ENCODE results near the gene HNRNPU.

The HNRNPU gene

DNA sequence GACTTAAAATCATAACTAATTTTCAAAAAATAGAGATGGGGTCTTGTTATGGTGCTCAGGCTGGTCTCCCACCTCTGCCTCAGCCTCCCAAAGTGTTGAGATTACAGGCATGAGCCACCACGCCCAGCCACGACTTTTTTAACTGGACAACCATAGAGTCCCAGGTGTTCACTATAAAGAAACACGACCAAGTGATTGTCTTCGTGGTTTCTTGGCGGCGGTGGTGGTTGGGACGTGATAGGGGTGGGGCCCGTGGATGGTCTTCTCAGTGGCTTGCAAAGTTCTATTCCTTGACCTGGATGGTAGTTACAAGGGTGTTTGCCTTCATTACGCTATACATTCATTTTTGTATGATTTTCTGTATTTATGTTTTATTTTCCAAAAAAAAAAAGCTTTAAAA lies 63.5 kb downstream of the HNRNPU start:
- DNase-seq = no peak

All from kidney glomerular epithelial cell (primary cell).